GM12878 (cell line): ENCODE data around the gene GSC2.

Source experiments
- BHLHE40 ChIP-seq, 2 experiments: fragments of 450-650 bp in 1 of 2; IDR thresholded peaks; 2 replicates each; pipeline ENCODE4 v1.6.1; 2011 to 2017; ENCODE audit warnings: low read depth in 2 of 2, borderline replicate concordance in 1 of 2, improper control_type of control experiment in 1 of 2, low read length in 1 of 2, mild to moderate bottlenecking in 1 of 2
- CBX3 ChIP-seq: fragments of 200-600 bp; sonication (generic); IDR thresholded peaks from 2 replicates; pipeline ENCODE4 v1.6.1; 2016; ENCODE audit warnings: low read depth, borderline replicate concordance
- CTCF ChIP-seq, 3 experiments: IDR thresholded peaks in 2 of 3; conservative IDR thresholded peaks in 1 of 3; 2 replicates each; pipeline ENCODE4 v1.5.1; 2011; ENCODE audit warnings: low read depth in 3 of 3, low read length in 3 of 3, mild to moderate bottlenecking in 3 of 3, control low read depth in 2 of 3, moderate library complexity in 2 of 3, inconsistent platforms in 1 of 3, mixed read lengths in 1 of 3; ENCODE audit not compliant: control insufficient read depth in 2 of 3, insufficient read depth in 1 of 3; ENCODE audit errors: extremely low read depth in 1 of 3
- EZH2 ChIP-seq: IDR thresholded peaks from 2 replicates; pipeline ENCODE4 v1.6.1; 2012; ENCODE audit warnings: low read depth, mild to moderate bottlenecking, control low read depth, inconsistent platforms, low read length, borderline replicate concordance; ENCODE audit not compliant: control insufficient read depth
- HDGF ChIP-seq: fragments of 450-650 bp; IDR thresholded peaks from 2 replicates; pipeline ENCODE4 v1.6.1; 2016; ENCODE audit warnings: antibody characterized with exemption
- MTA3 ChIP-seq: IDR thresholded peaks from 2 replicates; pipeline ENCODE4 v1.6.1; 2012; ENCODE audit warnings: low read length, inconsistent platforms, borderline replicate concordance
- NR2C2 ChIP-seq: IDR thresholded peaks from 2 replicates; pipeline ENCODE4 v1.6.1; 2011; ENCODE audit warnings: borderline replicate concordance, low read depth; ENCODE audit not compliant: control insufficient read depth, insufficient read length
- NRF1 ChIP-seq: conservative IDR thresholded peaks from 2 replicates; pipeline ENCODE4 v1.6.1; 2011; ENCODE audit warnings: mild to moderate bottlenecking, low read depth, low read length, improper control_type of control experiment
- POLR2A ChIP-seq: IDR thresholded peaks from 2 replicates; pipeline ENCODE4 v1.6.1; 2011; ENCODE audit warnings: low read depth, mild to moderate bottlenecking, low read length
- TBL1XR1 ChIP-seq: IDR thresholded peaks from 2 replicates; pipeline ENCODE4 v1.6.1; 2012; ENCODE audit warnings: low read depth, low read length, improper control_type of control experiment
- TCF7 ChIP-seq: IDR thresholded peaks from 2 replicates; pipeline ENCODE4 v1.6.1; 2014; ENCODE audit warnings: antibody characterized with exemption, borderline replicate concordance
- YY1 ChIP-seq: IDR thresholded peaks from 2 replicates; pipeline ENCODE4 v1.6.1; 2011; ENCODE audit warnings: low read depth, mild to moderate bottlenecking, low read length
- TF ChIP-seq, protein P1 (sequence below): fragments of 450-650 bp; IDR thresholded peaks from 2 replicates; pipeline ENCODE4 v1.6.1; 2018; ENCODE audit warnings: mild to moderate bottlenecking, low read depth, moderate library complexity; ENCODE audit not compliant: partially characterized antibody

DNA sequence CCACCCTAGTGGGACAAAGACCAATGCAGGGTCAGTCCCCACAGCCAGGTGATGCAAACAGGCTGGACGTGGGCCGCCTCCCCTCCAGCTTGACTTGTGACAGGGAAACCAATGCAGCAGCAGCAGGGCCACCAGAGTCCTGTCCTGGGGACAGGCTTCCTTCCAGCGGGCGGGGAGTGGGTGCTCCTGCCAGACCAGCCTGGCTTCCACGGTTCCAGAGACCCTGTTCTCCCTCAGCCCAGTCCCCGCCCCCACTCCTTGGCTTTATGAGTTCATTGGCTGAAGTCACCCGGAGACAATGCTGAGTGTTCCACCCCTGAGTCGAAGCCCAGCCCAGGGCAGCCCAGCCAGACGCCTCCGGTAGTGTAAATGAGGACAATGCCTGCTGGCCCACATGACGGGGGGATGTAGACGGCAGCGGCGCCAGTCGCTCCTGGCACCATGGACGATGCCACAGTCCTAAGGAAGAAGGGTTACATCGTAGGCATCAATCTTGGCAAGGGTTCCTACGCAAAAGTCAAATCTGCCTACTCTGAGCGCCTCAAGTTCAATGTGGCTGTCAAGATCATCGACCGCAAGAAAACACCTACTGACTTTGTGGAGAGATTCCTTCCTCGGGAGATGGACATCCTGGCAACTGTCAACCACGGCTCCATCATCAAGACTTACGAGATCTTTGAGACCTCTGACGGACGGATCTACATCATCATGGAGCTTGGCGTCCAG is 19.0 kb downstream of the GSC2 start, which contains the start of gene TSSK2:
- TF ChIP-seq MTA3: no peak
- no peak for TF ChIP-seq CTCF (IDR thresholded peaks at IDR 0.05 in 2 of 3, conservative IDR thresholded peaks at IDR 0.05 in 1 of 3; ENCODE audit: control insufficient read depth in 2 of 3, extremely low read depth in 1 of 3, insufficient read depth in 1 of 3, low read depth in 3 of 3, low read length in 3 of 3)
- no peak for TF ChIP-seq NR2C2
- TF ChIP-seq TCF7: no peak
- no peak for TF ChIP-seq EZH2
- TF ChIP-seq NRF1: no peak
- TF ChIP-seq POLR2A: no peak
- TF ChIP-seq TBL1XR1: no peak
- no peak for TF ChIP-seq HDGF
- TF ChIP-seq YY1: no peak
- no peak for TF ChIP-seq BHLHE40 (IDR thresholded peaks at IDR 0.05; ENCODE audit: borderline replicate concordance in 1 of 2, low read depth in 2 of 2, low read length in 1 of 2)
- no peak for TF ChIP-seq CBX3
- TF ChIP-seq, protein P1, sequence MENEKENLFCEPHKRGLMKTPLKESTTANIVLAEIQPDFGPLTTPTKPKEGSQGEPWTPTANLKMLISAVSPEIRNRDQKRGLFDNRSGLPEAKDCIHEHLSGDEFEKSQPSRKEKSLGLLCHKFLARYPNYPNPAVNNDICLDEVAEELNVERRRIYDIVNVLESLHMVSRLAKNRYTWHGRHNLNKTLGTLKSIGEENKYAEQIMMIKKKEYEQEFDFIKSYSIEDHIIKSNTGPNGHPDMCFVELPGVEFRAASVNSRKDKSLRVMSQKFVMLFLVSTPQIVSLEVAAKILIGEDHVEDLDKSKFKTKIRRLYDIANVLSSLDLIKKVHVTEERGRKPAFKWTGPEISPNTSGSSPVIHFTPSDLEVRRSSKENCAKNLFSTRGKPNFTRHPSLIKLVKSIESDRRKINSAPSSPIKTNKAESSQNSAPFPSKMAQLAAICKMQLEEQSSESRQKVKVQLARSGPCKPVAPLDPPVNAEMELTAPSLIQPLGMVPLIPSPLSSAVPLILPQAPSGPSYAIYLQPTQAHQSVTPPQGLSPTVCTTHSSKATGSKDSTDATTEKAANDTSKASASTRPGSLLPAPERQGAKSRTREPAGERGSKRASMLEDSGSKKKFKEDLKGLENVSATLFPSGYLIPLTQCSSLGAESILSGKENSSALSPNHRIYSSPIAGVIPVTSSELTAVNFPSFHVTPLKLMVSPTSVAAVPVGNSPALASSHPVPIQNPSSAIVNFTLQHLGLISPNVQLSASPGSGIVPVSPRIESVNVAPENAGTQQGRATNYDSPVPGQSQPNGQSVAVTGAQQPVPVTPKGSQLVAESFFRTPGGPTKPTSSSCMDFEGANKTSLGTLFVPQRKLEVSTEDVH: no peak
